M059J (cell line): ENCODE data around the gene ADAMTS5. TPM values are rescaled to one million over a fixed set of nuclear protein-coding genes. Genes with fewer than 3 reads are reported as not detected.
A peak's percentile ranks its signal among the peaks of the same experiment; 100 is the strongest.

Experiments
- DNase-seq: peaks from one replicate; pipeline ENCODE4 v3.0.0-alpha.2; 2012; ENCODE audit warnings: low read depth
- total RNA-seq: library from RNA; depleted of rRNA; stranded (reverse); fragments of >200 nt; shearing (Covaris generic); gene quantifications from 2 replicates; pipeline ENCODE4 v1.2.3, GENCODE V29; 2014; rRNA removed

Gene ADAMTS5
- 7.5 and 12.2 TPM in 2 replicates for total RNA-seq

DNA sequence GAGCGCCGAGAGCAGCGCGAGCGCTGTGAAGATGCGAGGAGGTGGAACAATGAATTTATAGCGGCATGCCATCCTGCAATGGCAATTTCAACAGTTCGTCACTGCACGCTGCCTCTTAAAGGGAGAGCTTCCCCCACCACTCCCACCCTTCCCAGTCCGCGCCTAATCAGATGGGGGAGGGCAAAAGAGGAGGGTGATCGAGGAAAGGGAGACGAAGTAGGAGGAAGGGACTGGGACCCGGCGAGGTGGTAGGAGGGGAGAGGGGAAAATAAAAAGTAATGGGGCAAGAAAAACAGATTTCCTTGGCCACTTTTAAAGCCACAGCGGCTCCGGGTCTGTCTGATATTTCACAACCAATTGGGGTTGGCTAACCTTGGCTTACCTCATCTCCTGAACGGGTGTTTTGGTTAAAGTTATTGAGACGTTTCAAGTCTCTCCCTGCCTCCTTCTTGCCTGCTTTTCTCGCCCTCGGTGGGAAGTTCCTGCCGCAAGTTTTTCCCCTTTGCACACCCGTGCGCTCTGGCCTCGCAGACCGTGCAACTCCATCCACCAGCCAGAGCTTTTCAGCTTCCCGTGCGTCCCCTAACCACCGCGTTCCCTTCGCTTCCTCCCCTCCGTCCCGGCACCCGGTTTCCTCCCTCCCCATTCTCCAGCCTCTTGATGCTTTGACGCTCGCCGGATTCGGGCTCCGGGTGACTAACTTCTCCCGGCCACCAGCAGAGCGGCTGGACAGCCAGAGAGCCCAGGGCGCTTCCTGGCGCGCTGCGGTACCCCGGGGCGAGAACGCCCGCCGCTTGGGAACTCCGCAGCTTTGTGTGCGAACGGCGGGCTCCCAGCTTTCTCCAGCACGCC lies at the start of gene ADAMTS5:
TSS of gene ADAMTS5 (minus strand) at position 27 of the 852 bp plus-strand sequence. CDS start 697 bp downstream, outside the sequence.
- peak; percentile 80 for DNase-seq

GRCh38 chr21:27001526-27001925 lies 34.6 kb upstream of the ADAMTS5 start:
- DNase-seq = no peak

- DNase-seq = no peak
These were observed 16.7 kb upstream of the ADAMTS5 start for GRCh38 chr21:26983576-26983975.

- DNase-seq = peak; percentile 78
These were observed 15.9 kb upstream of the ADAMTS5 start for GRCh38 chr21:26982767-26983166.

- peak; percentile 47 for DNase-seq
These were observed 10.9 kb upstream of the ADAMTS5 start for GRCh38 chr21:26977746-26978145.

- no peak for DNase-seq
These were observed 6.3 kb upstream of the ADAMTS5 start for GRCh38 chr21:26973226-26973625.

DNA sequence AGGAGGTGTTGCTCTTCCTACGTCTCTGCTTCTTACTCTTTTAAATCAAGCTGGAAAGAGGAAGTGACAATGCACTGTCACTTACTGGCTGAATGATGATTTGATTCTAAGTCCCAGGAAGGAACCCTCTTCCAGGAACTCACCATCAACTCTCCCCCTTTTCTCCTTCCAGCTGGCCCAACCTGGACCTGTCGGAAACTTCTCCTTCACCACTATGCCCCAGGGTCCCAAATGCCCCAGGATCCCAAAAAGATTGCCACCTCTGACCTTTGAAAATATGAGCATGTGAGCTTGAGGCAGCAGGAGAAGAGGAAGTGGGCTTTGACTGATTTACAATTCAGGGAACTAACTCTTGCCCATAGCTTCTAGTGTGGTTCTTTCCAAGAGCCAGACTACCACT lies 5.3 kb upstream of the ADAMTS5 start:
- DNase-seq = no peak

DNA sequence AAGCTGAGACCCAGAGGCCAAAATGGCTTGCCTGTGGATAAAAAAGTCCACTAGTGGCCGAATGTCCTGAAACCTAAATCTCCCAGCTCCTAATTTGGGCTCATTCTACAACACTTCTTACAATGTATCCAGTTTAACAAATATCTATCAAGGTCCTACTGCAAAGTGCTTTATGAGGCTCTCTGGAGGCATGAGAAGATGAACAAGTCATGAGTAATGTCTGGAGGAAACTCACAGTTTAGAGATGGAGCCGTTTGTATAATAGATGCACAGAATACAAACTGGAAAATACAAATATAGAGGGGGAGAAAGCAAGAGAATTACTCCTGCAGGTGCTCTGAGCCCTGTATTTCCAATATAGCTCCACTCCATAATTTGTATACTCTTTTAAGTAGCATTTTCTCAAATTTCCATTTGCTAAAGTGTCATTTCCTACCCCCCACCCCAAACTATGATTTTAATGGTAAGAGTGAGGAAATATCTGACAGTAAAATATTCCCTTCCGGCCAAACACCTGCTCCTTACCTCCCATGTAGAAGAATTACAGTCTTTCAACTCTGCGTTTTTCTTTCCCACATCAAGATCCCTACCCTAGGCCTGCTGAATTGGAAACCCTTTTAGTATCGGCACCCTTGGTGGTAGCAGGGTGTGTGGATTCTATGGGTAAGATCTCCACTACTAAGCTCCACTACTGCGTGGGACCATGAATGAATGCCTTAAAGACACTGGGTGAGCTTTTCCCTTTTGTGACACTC lies 3.3 kb upstream of the ADAMTS5 start:
- no peak for DNase-seq

- DNase-seq = no peak
These were observed 233 bp downstream of the ADAMTS5 start for GRCh38 chr21:26966649-26967061.

DNA sequence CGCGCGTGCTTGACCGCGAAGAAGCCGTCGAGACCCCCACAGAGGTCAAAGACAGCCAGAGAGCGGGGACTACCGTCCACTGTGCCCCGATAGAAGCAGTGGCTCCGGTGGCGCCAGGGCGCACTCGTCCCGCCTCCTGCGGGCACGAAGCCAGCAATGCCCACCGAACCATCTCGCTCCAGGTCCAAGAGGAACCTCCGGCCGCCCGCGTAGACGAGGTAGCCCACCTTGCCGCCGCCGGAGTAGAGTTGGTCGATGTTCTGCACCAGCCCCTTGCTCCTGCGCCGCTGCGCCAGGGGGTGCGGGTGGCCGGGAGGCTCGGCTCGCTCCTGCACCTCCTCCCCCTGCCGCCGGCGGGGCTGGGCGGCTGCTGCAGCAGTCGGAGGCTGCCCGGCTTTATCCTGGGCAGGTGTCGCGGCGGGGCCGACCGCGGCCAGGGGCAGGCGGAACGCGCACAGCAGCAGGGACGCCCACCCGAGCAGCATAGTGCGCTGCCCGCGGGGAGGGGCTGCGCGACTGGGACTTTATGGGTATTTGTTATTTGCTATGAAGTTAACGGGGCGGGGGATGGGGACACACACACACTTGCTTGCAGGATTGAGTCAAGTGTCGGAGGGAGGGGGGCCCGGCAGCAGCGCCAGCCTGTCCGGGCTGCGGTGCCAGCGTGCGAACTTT lies 844 bp downstream of the ADAMTS5 start:
- DNase-seq = no peak

GRCh38 chr21:26965040-26965906 lies 1.6 kb downstream of the ADAMTS5 start:
- DNase-seq = no peak

DNA sequence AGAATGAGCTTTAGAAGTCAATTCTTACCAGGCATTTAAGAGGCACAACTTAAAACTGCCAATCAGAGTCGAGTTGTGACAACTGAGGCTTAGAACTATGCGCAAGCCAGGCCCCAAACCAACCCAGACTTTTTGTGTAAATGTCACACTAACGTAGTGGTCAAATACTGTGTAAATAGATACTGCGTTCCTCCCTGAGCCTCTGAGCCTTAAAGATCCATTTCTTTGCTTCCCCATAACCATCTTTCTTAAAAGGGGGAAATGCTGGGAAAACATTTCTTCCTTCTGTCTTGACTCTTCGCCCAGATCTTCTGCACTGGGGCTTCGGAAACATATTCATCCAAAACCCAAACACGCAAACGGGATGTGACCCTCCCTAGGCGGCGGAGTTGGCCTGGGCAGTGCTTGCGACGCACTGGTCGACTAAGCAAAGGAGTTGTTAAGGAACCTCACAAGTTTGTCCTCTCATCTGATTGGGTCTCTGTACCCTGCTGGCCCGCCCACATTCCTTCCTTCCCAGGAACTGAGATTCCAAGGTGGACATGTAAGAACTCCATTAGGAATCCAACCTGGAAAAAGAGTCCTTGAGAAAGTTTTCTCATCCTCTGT lies 2.6 kb downstream of the ADAMTS5 start:
- DNase-seq = peak; percentile 65

GRCh38 chr21:26962621-26963181 lies 4.2 kb downstream of the ADAMTS5 start:
- no peak for DNase-seq

GRCh38 chr21:26961698-26962097 lies 5.2 kb downstream of the ADAMTS5 start:
- no peak for DNase-seq

- DNase-seq = no peak
These were observed 8.1 kb downstream of the ADAMTS5 start for GRCh38 chr21:26958788-26959187.

DNA sequence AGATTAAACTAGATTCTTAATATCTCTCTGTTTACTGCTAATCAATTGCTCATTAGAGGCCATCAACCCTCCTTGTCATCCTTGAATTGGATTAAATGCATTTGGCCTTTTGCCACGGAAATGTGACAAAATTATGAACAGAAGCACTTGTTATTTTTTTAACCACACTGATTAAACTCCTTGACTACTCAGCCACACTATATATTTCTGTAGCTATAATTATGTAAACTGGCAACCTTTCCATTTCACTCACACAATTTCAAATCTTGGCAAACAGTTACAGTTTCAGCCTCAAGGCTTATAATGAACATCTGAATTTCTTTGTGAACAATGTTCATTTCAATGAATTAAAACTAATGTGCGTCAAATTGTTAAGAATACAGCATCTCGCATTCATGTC lies 10.1 kb downstream of the ADAMTS5 start:
- DNase-seq = no peak

GRCh38 chr21:26956216-26956615 lies 10.7 kb downstream of the ADAMTS5 start:
- DNase-seq = no peak

GRCh38 chr21:26954662-26955121 lies 12.2 kb downstream of the ADAMTS5 start:
- no peak for DNase-seq

GRCh38 chr21:26952374-26953066 lies 14.4 kb downstream of the ADAMTS5 start:
- DNase-seq = no peak

DNA sequence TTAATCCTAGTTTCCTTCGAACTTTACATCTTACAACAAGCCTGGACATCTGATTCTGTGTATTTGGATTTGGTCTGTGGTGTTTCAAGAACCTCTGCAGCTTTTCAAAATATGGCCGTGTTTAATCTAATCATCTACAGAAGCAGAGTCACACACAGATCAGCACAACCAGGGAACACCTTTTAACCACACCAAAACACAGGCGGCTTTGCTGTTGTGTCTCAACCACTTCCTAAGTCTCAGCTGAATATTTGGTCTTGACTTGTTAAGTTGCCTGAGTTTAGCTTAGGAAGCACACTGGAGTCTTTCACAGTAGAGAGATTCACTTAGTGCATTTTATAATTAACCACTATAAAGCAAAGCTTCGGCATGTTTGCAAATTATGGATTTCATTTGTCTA lies 17.1 kb downstream of the ADAMTS5 start:
- DNase-seq = no peak
